Natural killer cell treated with Interleukin-12 subunit alpha and Interleukin-12 subunit beta and Interleukin-15 and Interleukin-18, amount 100 ng/mL, for 72 hours (primary cell): Measurements from ENCODE around the gene ST8SIA5. TPM values are rescaled to one million over a fixed set of nuclear protein-coding genes. Genes with fewer than 3 reads are reported as not detected.

ENCODE experiments used
- ATAC-seq, 2 donors: fragments of 150-1000 bp; cut with Tn5 transposase in 1 of 2; sonication (Bioruptor Pico), chemical (Tn5 transposase) in 1 of 2; 2 replicates each; pipeline ENCODE4 v1.10.0; 2021
- DNase-seq: peaks from one replicate; pipeline ENCODE4 v3.0.0; 2022; ENCODE audit warnings: low spot score
- H3K27ac Mint-ChIP-seq, 2 donors: 1 replicate in 1 of 2; 2 replicates in 1 of 2; pipeline ENCODE4 v1.8.0; 2022; ENCODE audit warnings: mixed read lengths in 2 of 2, mild to moderate bottlenecking in 1 of 2, moderate library complexity in 1 of 2
- H3K27me3 Mint-ChIP-seq, 2 donors: 1 replicate in 1 of 2; 2 replicates in 1 of 2; pipeline ENCODE4 v1.8.0; 2022; ENCODE audit warnings: mixed read lengths in 2 of 2
- H3K36me3 Mint-ChIP-seq: one replicate; pipeline ENCODE4 v1.8.0; 2022; ENCODE audit warnings: mixed read lengths
- H3K4me1 Mint-ChIP-seq, 2 donors: 1 replicate in 1 of 2; 2 replicates in 1 of 2; pipeline ENCODE4 v1.8.0; 2022; ENCODE audit warnings: low read depth in 2 of 2, mixed read lengths in 2 of 2, mild to moderate bottlenecking in 1 of 2
- H3K4me3 Mint-ChIP-seq: one replicate; pipeline ENCODE4 v1.8.0; 2022; ENCODE audit warnings: mixed read lengths
- H3K9me3 Mint-ChIP-seq: 2 replicates; pipeline ENCODE4 v1.8.0; 2022; ENCODE audit warnings: mixed read lengths
- total RNA-seq, 2 donors: library from RNA; stranded (reverse); gene quantifications; one replicate each; pipeline ENCODE4 v1.2.3, GENCODE V29; 2022

Gene ST8SIA5
- total RNA-seq, 2 donors from 2014 or later, result 0.17 to 1.0 TPM

DNA sequence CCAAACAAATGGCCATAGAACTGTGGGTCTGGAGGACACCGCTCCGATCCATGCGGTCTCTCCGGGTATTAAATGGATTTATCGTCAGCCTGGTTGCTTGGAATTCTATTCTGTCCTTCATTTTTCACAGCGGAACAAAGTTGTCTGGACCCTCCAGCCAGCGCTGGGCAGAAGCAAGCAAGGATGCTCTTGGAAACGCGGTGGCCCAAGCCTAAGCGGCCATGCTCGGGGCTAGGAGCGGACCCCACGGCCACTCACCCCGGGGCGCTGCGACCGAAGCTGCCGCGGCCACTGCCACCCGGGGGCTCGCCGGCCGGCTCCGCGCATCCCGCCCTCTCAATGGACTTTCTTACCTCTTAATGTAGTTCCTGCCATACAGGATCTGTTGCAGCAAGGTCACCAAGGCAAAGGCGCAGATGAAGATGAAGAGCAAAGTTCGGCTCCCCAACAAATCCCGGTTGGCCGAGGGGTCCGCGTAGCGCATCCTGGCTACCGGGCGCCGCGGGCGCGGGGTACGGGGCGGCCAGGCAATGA lies 761 bp downstream of the ST8SIA5 start:
- H3K36me3 Mint-ChIP-seq, result no peaks in the 10 kb centered on the region
- no peaks in the 10 kb centered on the region for H3K9me3 Mint-ChIP-seq
- H3K27me3 Mint-ChIP-seq, result peaks cover 46 to 47% of the 10 kb centered on the region in 2 donors
- peaks cover 15 to 16% of the 10 kb centered on the region in 2 donors for H3K4me1 Mint-ChIP-seq
- H3K27ac Mint-ChIP-seq, result no peak overlapping the region
- no peak for DNase-seq
- no peak for ATAC-seq
- H3K4me3 Mint-ChIP-seq, result peak overlapping the region; percentile 20

DNA sequence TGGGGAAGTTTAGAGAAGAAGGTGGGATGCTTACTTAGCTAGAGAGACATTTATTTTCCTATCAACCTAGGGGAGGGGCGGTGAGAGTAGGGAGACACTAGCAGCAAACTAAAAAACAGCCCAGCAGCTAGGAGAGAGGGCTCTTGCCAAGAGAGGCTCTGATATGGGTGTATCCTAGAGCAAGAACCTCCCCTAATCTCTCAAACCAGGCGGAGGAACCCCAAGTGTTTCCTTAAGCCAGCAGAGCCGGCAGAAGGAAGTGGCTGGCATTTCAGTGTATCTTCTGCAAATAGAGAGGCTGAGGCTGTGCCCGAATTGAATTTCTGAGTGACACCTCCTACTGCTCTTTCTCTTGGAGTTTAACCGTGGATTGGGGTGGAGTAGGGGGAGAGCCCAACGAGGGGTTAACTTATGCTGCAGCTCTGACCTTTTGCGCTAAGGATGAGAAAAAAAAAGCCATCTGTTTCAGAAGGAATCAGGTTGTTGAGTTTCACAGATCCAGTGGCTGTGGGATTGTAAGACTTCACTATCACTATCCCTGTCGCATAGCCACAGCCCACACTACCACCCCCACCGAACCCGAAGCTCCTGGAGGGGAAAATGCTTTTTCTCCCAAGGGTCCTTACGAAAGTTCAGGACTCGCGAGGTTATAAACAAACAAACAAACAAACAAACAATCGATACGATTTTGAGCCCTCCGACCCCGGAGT lies 1.4 kb downstream of the ST8SIA5 start:
- peaks cover 15 to 16% of the 10 kb centered on the region in 2 donors for H3K4me1 Mint-ChIP-seq
- DNase-seq, result no peak
- no peaks in the 10 kb centered on the region for H3K36me3 Mint-ChIP-seq
- no peak for ATAC-seq
- H3K27ac Mint-ChIP-seq, result no peak overlapping the region
- peaks cover 40 to 50% of the 10 kb centered on the region in 2 donors for H3K27me3 Mint-ChIP-seq
- H3K9me3 Mint-ChIP-seq, result no peaks in the 10 kb centered on the region
- peak overlapping the region; percentile 20 for H3K4me3 Mint-ChIP-seq

DNA sequence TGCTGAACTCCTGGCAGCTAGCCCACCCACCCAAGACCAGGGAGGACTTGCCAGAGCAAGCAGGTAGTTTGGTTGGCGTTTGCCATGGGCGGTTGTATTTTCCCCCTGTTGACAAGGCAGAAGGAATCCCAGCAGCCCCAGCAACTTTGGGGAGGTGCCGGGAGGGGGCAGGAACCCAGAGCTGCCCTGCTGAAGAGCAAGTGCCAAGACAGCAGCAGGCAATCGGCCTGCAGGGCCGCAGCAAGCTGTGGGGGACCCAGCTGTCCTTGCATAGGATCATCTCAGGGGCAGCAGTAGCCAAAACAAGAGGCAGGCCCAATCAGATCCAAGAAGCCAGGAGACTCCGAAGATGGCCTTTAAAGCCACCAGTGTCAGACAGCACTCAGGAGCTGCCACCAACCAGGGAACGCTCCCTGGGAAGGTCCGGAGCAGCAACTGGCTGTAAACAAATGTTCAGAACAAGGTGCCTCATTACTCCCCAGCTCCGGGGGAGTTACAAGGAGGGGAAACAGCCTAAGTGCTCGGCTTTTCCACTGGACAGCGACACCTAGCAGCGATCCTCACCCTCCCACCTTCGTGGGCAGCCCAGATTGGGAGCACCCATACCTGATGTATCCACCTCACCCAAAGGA lies 2.1 kb downstream of the ST8SIA5 start:
- no peaks in the 10 kb centered on the region for H3K9me3 Mint-ChIP-seq
- H3K27me3 Mint-ChIP-seq, result peaks cover 37 to 52% of the 10 kb centered on the region in 2 donors
- no peaks in the 10 kb centered on the region for H3K36me3 Mint-ChIP-seq
- ATAC-seq, result no peak
- peaks cover 15 to 16% of the 10 kb centered on the region in 2 donors for H3K4me1 Mint-ChIP-seq
- H3K27ac Mint-ChIP-seq, result no peak overlapping the region
- no peak overlapping the region for H3K4me3 Mint-ChIP-seq
- no peak for DNase-seq

DNA sequence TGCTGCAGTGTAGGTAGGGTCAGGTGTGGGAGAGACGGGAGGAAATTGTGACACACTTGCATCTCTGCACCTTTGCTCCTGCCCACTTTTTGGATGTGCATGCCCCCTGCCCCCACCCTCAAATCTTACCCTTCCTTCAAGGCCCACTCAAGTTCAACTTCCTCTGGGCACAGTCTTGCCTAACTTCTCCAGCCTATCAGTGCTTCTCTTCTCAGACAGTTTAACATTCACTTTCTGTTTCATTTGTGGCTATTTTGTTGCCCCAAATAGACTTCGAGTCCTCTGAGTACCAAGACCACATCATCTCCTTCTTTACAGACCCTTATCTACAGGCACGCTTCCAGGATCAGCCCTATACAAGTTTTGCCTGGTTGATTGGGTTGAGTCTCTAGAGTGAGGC lies 2.7 kb downstream of the ST8SIA5 start:
- Mint-ChIP-seq H3K36me3 (no peaks in the 10 kb centered on the region), H3K27ac (no peak overlapping the region), H3K9me3 (no peaks in the 10 kb centered on the region), H3K4me1 (peaks cover 15 to 16% of the 10 kb centered on the region in 2 donors), H3K27me3 (peaks cover 31 to 46% of the 10 kb centered on the region in 2 donors), H3K4me3 (peak overlapping the region; percentile 25)
- DNase-seq (no peak), ATAC-seq (peak; percentile 29 to 62)

- Mint-ChIP-seq H3K9me3 (no peaks in the 10 kb centered on the region), H3K36me3 (no peaks in the 10 kb centered on the region), H3K4me3 (no peak overlapping the region), H3K4me1 (peaks cover 15 to 16% of the 10 kb centered on the region in 2 donors), H3K27me3 (peaks cover 19 to 38% of the 10 kb centered on the region in 2 donors), H3K27ac (no peak overlapping the region)
- peak in 1 of 2 donors; percentile 26 for ATAC-seq
- no peak for DNase-seq
Measured at GRCh38 chr18:46751882-46752281, 5.0 kb downstream of the ST8SIA5 start.

DNA sequence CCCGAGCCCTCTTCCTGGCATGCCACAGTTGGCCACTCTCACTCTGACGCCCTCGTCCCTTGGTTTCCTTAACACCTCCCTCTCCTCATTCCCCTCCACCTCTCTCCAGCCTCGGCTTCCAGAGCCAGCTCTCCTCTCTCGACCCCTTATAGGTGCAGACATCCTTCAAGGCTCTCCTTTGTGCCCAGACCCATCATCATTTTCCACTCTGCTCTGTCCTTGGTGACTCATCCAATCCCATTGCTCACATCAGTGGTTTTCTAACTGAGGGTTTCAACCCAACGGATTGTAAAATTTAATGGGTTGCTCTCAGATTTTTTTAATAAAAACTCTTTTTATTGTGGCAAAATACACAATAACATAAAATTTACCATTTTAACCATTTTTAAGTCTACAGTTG lies 6.2 kb downstream of the ST8SIA5 start:
- H3K36me3 Mint-ChIP-seq, result peaks cover 6% of the 10 kb centered on the region
- no peak overlapping the region for H3K27ac Mint-ChIP-seq
- ATAC-seq (peak in 1 of 2 donors; percentile 24), DNase-seq (no peak)
- H3K4me1 Mint-ChIP-seq, result peaks cover 12 to 13% of the 10 kb centered on the region in 2 donors
- H3K9me3 Mint-ChIP-seq, result no peaks in the 10 kb centered on the region
- no peak overlapping the region for H3K4me3 Mint-ChIP-seq
- H3K27me3 Mint-ChIP-seq, result peaks cover 25 to 40% of the 10 kb centered on the region in 2 donors

DNA sequence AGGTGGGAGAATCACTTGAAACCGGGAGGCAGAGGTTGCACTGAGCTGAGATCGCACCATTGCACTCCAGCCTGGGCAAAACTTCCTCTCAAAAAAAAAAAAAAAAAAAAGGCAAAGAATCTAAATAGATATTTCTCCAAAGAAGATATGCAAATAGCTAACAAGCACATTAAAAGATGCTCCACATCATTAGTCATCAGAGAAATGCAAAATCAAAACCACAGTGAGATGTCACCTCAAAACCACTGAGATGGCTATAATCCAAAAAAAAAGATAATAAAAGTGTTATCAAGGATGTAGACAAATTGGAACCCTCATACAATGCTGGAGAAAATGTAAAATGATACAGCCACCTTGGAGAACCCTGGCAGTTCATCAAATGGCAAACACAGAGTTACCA lies 8.4 kb downstream of the ST8SIA5 start:
- no peaks in the 10 kb centered on the region for H3K4me1 Mint-ChIP-seq
- no peak for ATAC-seq
- no peak overlapping the region for H3K27ac Mint-ChIP-seq
- DNase-seq, result no peak
- peaks cover 13% of the 10 kb centered on the region for H3K36me3 Mint-ChIP-seq
- H3K27me3 Mint-ChIP-seq, result peaks cover 37 to 40% of the 10 kb centered on the region in 2 donors
- no peak overlapping the region for H3K4me3 Mint-ChIP-seq
- H3K9me3 Mint-ChIP-seq, result no peaks in the 10 kb centered on the region

DNA sequence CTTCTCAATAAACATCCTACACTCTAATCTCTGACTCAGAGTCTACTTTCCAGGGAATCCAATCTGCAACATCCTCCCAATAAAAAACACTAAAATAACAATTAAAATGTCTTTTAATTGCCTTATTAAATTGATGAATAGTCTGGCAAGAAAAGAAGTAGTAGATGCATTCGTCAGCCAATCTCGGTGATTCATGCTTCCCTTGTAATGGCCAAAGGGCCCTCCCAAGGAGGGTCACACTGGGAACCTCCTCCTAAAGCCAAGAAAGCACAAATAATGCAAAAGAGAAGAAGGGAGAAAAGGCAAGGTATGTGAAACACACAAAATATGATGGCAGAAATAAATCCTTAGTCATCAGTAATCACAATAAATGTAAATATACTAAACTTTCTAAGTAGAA lies 16.8 kb downstream of the ST8SIA5 start:
- Mint-ChIP-seq H3K27ac (no peak overlapping the region), H3K27me3 (peaks cover 39 to 76% of the 10 kb centered on the region in 2 donors), H3K4me3 (no peak overlapping the region), H3K4me1 (no peaks in the 10 kb centered on the region), H3K36me3 (peaks cover 9% of the 10 kb centered on the region), H3K9me3 (peaks cover 3% of the 10 kb centered on the region)
- no peak for ATAC-seq
- DNase-seq, result no peak

GRCh38 chr18:46738491-46738890 lies 18.4 kb downstream of the ST8SIA5 start:
- DNase-seq (no peak), ATAC-seq (no peak)
- Mint-ChIP-seq H3K36me3 (peaks cover 5% of the 10 kb centered on the region), H3K9me3 (peaks cover 3% of the 10 kb centered on the region), H3K4me1 (no peaks in the 10 kb centered on the region), H3K27ac (no peak overlapping the region), H3K4me3 (no peak overlapping the region), H3K27me3 (peaks cover 30 to 61% of the 10 kb centered on the region in 2 donors)

GRCh38 chr18:46736736-46737135 lies 20.1 kb downstream of the ST8SIA5 start:
- H3K27me3 Mint-ChIP-seq, result peaks cover 24 to 46% of the 10 kb centered on the region in 2 donors
- DNase-seq, result no peak
- no peaks in the 10 kb centered on the region for H3K4me1 Mint-ChIP-seq
- no peak overlapping the region for H3K27ac Mint-ChIP-seq
- H3K4me3 Mint-ChIP-seq, result no peak overlapping the region
- H3K9me3 Mint-ChIP-seq, result peaks cover 3% of the 10 kb centered on the region
- no peaks in the 10 kb centered on the region for H3K36me3 Mint-ChIP-seq
- ATAC-seq, result no peak

DNA sequence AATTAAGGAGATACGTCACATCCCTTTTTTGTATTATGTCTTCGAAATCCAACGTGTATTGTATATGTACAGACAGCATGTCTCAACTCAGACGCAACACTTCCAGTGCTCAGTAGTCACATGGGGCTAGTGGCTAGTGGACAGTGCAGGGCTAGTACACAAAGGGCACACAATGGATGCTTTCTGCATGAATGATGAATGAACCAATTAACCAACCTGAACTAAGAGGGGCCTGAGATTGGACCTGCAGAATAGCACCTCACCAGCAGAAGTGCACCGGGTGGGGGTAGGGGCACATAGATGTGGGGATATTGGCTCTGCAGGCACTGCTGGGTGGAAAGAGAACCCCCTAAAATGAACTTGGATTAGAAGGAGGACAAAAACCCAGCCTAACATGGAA lies 20.7 kb downstream of the ST8SIA5 start:
- Mint-ChIP-seq H3K4me3 (no peak overlapping the region), H3K4me1 (no peaks in the 10 kb centered on the region), H3K36me3 (no peaks in the 10 kb centered on the region), H3K27me3 (peaks cover 22 to 43% of the 10 kb centered on the region in 2 donors), H3K9me3 (peaks cover 3% of the 10 kb centered on the region), H3K27ac (no peak overlapping the region)
- DNase-seq (no peak), ATAC-seq (no peak)

GRCh38 chr18:46734981-46735380 lies 21.9 kb downstream of the ST8SIA5 start:
- no peak overlapping the region for H3K4me3 Mint-ChIP-seq
- no peaks in the 10 kb centered on the region for H3K36me3 Mint-ChIP-seq
- H3K27me3 Mint-ChIP-seq, result peaks cover 19 to 31% of the 10 kb centered on the region in 2 donors
- ATAC-seq (no peak), DNase-seq (no peak)
- H3K4me1 Mint-ChIP-seq, result no peaks in the 10 kb centered on the region
- peaks cover under 1% of the 10 kb centered on the region for H3K9me3 Mint-ChIP-seq
- no peak overlapping the region for H3K27ac Mint-ChIP-seq

DNA sequence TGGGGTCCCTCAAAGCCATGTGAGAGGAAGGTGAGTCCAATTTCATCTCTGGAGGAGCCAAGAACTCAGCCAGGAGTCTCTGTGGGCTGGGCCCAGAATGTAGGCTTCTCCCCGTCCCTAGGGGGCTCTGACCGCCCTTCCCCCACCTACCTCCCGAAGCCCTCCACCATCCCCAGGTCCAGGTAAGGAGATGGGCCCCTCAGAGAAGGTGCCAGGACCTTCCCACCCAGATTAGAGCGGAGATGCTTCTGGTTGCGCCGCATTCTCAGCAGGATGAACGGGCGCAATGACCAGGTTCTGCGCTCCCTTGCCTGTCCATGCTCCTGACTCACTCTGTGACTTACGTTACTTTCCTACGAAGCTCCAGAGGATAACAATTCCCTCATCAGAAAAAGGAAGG lies 23.0 kb downstream of the ST8SIA5 start:
- peaks cover 14 to 24% of the 10 kb centered on the region in 2 donors for H3K27me3 Mint-ChIP-seq
- H3K9me3 Mint-ChIP-seq, result peaks cover 2% of the 10 kb centered on the region
- ATAC-seq (no peak), DNase-seq (no peak)
- H3K27ac Mint-ChIP-seq, result no peak overlapping the region
- peaks cover 6% of the 10 kb centered on the region for H3K36me3 Mint-ChIP-seq
- H3K4me1 Mint-ChIP-seq, result no peaks in the 10 kb centered on the region
- no peak overlapping the region for H3K4me3 Mint-ChIP-seq

- no peak for ATAC-seq
- Mint-ChIP-seq H3K4me1 (no peaks in the 10 kb centered on the region), H3K36me3 (peaks cover 6% of the 10 kb centered on the region), H3K4me3 (no peak overlapping the region), H3K27ac (no peak overlapping the region), H3K27me3 (peaks cover 8 to 15% of the 10 kb centered on the region in 2 donors), H3K9me3 (peaks cover 2% of the 10 kb centered on the region)
- no peak for DNase-seq
Measured at GRCh38 chr18:46732801-46733200, 24.1 kb downstream of the ST8SIA5 start.
